AG04449 (cell line): ENCODE data around the gene ALOX12.

Source experiments
- CTCF ChIA-PET: fragments of 350-600 bp; formaldehyde crosslinking; extraction: SDS; loops from one replicate; lab custom pipeline; 2021; ENCODE audit warnings: antibody characterized with exemption; lab: Yijun Ruan, JAX
- POLR2A ChIA-PET: fragments of 400-600, 350-600 bp; formaldehyde crosslinking; extraction: SDS; loops from one replicate; lab custom pipeline; 2020; ENCODE audit warnings: antibody characterized with exemption, inconsistent platforms; lab: Yijun Ruan, JAX
- DNase-seq: peaks from one replicate; pipeline ENCODE4 v3.0.0-alpha.2; 2010; ENCODE audit warnings: low read depth, low spot score
- H3K4me3 ChIP-seq: 2 replicates; pipeline ENCODE4 v1.5.1; 2011; ENCODE audit warnings: low read depth, mild to moderate bottlenecking, control low read depth, low read length
- TF ChIP-seq, protein P1 (sequence below): IDR thresholded peaks from one replicate; pipeline ENCODE4 v1.5.1; 2011; ENCODE audit warnings: mild to moderate bottlenecking, moderate library complexity, low read length, control low read depth, inconsistent platforms; ENCODE audit not compliant: insufficient read depth; ENCODE audit errors: missing control alignments

Gene ALOX12

DNA sequence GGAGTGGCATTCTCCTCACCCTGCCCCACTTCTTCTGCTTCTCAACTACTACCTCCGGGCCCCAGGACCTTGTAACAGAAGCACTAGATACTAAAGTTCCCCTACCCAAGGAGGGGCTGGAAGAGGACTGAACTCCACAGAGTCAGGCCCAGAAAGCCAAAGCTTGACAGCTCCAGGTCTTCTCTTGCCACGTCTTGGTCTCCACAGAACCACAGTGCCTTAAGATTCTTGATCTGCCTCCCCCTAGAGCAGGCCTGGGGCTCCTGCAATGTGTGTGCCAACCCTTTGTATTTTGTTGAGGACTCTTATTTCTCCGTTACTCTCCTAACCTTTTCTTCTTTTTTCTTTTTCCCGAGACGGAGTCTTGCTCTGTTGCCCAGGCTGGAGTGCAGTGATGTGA is 44.0 kb downstream of the ALOX12 start:
- ChIA-PET POLR2A (no interaction called here), CTCF (interaction anchor here (3.9 kb wide), 1 partner anchor 12 kb away, joined by 22 read pairs; no protein-coding TSS in a partner anchor)
- TF ChIP-seq, protein P1, sequence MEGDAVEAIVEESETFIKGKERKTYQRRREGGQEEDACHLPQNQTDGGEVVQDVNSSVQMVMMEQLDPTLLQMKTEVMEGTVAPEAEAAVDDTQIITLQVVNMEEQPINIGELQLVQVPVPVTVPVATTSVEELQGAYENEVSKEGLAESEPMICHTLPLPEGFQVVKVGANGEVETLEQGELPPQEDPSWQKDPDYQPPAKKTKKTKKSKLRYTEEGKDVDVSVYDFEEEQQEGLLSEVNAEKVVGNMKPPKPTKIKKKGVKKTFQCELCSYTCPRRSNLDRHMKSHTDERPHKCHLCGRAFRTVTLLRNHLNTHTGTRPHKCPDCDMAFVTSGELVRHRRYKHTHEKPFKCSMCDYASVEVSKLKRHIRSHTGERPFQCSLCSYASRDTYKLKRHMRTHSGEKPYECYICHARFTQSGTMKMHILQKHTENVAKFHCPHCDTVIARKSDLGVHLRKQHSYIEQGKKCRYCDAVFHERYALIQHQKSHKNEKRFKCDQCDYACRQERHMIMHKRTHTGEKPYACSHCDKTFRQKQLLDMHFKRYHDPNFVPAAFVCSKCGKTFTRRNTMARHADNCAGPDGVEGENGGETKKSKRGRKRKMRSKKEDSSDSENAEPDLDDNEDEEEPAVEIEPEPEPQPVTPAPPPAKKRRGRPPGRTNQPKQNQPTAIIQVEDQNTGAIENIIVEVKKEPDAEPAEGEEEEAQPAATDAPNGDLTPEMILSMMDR, result no peak
- no peak overlapping the region for H3K4me3 ChIP-seq
- DNase-seq, result no peak

DNA sequence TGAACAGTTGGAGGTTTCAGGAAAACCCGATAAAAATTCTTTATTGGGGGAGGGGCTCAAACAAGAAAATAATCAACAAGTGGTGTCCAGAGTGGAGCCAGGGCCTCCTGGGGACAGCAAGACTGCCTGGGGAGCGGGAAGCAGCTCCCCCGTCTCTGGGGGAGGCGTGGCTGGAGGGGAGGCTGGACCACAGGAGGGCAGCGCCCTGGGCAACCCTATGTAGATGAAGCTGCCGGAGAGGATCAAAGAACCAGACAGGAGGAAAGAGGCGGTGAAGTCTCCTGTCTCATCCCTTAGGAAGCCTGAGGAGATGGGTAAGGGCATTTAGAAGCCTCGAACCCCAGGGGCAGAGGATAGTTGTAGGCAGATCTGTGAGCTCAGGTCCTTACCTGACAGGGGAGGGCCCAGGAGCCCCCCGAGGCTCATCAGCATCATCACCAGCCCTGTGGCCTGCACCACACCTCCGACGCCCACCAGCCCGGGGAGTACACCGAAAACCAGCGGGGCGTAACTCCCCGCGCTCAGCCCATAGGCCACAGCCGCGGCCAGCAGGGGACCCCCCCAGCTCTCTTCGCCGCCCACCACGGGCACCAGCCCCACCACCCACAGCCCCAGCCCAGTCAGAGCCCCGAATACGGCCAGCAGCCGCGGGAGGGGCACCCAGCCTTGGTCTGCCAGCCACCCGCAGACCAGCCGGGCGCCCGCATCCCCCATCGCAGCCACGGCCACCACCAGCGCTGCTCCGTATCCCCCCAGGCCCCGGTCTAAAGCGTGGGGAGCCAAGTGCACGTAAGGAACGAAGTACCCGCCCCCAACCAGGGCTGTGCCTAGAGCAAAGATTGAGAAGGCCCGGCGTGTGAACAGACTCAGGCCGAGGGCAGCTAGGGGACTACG is 46.0 kb downstream of the ALOX12 start:
- TF ChIP-seq, protein P1, result no peak
- POLR2A ChIA-PET, result interaction anchor here (0.7 kb wide), 1 partner anchor 13 kb away, joined by 4 read pairs; no protein-coding TSS in a partner anchor

GRCh38 chr17:7042501-7043181 is 46.8 kb downstream of the ALOX12 start:
- TF ChIP-seq, protein P1, result no peak
- H3K4me3 ChIP-seq, result peak overlapping the region; percentile 3
- ChIA-PET POLR2A (no interaction called here), CTCF (interaction anchor here (1.0 to 12.6 kb wide), 9 partner anchors 9 to 254 kb away, joined by 3 to 156 read pairs (median 7); partner anchors contain the start of gene ASGR1)
- no peak for DNase-seq

More for the DNA sequence above, 46.0 kb downstream of the ALOX12 start:
- no peak overlapping the region; the same call in 1 of the 2 replicates for H3K4me3 ChIP-seq
- no peak for DNase-seq
- CTCF ChIA-PET, result interaction anchor here (1.0 to 3.9 kb wide), 8 partner anchors 10 to 255 kb away, joined by 3 to 22 read pairs (median 6); no protein-coding TSS in a partner anchor

DNA sequence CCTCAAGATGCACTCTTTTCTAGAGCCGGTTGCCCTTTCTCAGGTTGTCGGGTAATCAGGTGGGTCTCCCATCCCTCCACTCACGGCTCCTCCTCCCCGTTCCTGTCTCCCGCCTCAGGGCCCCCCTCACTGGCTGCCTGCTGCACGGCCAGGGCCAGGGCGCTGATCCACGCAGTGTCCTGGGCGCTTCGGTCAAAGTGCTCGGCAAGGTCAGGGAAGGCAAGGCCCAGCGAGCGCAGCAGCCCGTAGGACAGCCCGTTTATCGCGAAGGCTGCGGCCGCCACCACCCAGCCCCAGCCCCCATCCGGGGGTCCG is 47.3 kb downstream of the ALOX12 start:
- ChIA-PET CTCF (interaction anchor here (1.0 to 12.6 kb wide), 7 partner anchors 9 to 255 kb away, joined by 4 to 465 read pairs (median 22); partner anchors contain the start of gene ASGR1), POLR2A (no interaction called here)
- peak overlapping the region; percentile 46 for H3K4me3 ChIP-seq
- TF ChIP-seq, protein P1, result no peak
- DNase-seq, result no peak

DNA sequence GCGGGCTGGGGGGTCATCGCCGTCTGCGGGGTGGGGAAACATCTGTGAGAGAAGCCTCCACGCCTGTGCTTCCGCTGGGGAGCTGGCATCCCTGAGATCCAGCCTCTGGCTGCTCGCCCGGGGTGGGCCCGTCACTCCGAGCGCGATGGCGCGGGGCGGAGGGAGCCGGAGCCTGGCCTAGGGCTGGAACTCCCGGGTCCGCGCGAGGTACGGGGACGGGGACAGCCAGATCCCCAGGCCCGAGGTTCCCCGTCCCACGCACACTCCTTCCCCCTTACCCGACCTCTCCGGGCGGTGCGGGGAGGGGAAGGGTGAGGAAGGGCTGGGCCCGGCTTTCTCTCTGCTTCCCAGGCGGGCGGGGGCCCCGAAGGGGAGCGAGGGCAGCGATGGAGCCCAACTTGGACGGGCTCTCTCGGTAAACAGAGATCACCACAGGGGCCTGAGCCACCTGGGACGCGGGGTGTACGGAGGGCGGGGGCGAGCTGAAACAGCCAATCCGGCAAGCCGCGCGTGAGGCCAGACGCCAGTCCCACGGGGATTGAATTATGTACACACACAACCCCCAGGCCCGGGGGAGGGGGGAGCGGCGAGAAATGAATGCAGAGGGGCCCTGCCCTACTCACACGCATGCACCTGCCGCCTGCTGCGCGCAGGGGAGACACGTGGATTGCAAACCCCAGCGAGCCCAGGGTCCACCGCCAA is 47.8 kb downstream of the ALOX12 start, which contains the start of gene SLC16A11:
Gene SLC16A11 (minus strand): TSS at position 596 of the 702 bp plus-strand sequence. CDS start 579 bp downstream, at position 17.
- peak within 1 kb of the TSS; percentile 46 for H3K4me3 ChIP-seq
- DNase-seq, result no peak
- TF ChIP-seq, protein P1, result no peak
- POLR2A ChIA-PET, result no interaction called here
- CTCF ChIA-PET, result interaction anchor here (0.6 to 12.6 kb wide), 6 partner anchors 8 to 300 kb away, joined by 3 to 465 read pairs (median 52); partner anchors contain the start of gene ASGR1
